GM10248 (cell line): ENCODE measurements around the gene DCLK1.

Experiments
- CTCF ChIA-PET: fragments of 300-600 bp; sonication (Branson Sonifier 250); formaldehyde crosslinking; extraction: SDS; loops from one replicate; lab custom pipeline; 2021; ENCODE audit warnings: antibody characterized with exemption; lab: Yijun Ruan, JAX
- POLR2A ChIA-PET: fragments of 350-650 bp; sonication (Branson Sonifier 250); formaldehyde crosslinking; extraction: SDS; loops from one replicate; lab custom pipeline; 2020; ENCODE audit warnings: antibody characterized with exemption; lab: Yijun Ruan, JAX
- DNase-seq: peaks from one replicate; pipeline ENCODE4 v3.0.0; 2012; ENCODE audit errors: extremely low spot score
- TF ChIP-seq, protein P1 (sequence below): IDR thresholded peaks from 2 replicates; pipeline ENCODE4 v1.5.1; 2012; ENCODE audit warnings: mild to moderate bottlenecking, low read depth; ENCODE audit errors: extremely low read depth, missing control alignments, control extremely low read depth

The DCLK1 gene

DNA sequence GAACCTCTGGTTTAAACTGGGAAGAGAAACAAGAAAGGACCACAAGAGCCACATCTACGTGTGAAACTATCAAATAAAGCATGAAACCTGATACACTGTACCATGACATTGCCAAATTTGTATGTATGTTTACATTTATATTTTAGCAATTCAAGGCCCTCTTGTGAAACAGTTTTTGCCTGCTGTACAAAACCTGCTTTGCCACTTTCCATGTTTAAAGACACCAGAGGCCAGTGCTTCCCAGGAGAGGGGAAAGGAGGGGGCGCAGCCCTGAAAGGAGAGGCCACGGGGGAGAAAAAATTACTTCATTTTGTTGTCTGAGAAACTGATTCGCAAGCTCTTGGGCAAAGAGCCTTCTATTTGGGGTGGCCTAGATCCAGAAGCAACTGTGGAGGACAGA lies 124.8 kb downstream of the DCLK1 start:
- ChIA-PET CTCF (no interaction called here), POLR2A (no interaction called here)
- no peak for DNase-seq
- TF ChIP-seq, protein P1, sequence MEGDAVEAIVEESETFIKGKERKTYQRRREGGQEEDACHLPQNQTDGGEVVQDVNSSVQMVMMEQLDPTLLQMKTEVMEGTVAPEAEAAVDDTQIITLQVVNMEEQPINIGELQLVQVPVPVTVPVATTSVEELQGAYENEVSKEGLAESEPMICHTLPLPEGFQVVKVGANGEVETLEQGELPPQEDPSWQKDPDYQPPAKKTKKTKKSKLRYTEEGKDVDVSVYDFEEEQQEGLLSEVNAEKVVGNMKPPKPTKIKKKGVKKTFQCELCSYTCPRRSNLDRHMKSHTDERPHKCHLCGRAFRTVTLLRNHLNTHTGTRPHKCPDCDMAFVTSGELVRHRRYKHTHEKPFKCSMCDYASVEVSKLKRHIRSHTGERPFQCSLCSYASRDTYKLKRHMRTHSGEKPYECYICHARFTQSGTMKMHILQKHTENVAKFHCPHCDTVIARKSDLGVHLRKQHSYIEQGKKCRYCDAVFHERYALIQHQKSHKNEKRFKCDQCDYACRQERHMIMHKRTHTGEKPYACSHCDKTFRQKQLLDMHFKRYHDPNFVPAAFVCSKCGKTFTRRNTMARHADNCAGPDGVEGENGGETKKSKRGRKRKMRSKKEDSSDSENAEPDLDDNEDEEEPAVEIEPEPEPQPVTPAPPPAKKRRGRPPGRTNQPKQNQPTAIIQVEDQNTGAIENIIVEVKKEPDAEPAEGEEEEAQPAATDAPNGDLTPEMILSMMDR: no peak

DNA sequence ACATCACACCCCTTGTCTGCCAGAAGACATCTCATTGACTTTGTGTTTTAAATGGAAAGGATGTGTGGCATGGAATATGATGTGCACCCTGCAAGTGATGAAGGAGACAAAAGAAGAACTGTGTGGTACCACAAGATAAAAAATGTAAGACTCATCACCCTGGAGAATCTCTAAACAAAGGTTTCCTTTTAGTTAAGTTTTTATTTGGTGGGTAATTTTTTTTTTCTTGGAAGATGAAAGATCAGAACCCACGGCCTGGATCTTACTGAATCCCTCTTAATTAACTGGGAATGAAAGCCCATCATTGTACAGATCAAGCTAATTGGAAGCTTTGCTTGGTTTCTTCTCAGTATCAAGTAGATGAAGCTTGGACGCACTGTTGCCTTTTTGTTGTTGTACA lies 129.6 kb downstream of the DCLK1 start:
- POLR2A ChIA-PET: no interaction called here
- CTCF ChIA-PET: no interaction called here
- TF ChIP-seq, protein P1: no peak
- DNase-seq: no peak

DNA sequence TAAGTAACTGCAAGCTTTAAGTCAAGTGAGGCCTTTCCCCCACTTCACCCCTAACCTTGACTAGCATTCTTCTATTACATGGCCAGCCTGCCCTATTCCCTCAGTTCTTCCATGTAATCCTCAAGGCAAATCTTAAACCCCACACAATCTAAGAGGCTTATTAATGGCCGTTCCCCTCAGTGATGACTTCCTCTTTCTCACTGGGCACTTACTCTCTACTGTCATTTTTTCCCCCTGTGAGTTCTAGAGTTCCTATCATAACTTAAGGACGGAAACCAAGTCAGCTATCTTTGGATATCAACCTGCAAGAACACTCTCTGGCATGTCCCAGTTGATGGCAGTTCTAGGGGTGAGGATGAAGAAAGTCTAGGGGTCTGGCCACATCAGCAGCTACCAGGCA lies 131.2 kb downstream of the DCLK1 start:
- no peak for DNase-seq
- ChIA-PET POLR2A (no interaction called here), CTCF (no interaction called here)
- TF ChIP-seq, protein P1: no peak

DNA sequence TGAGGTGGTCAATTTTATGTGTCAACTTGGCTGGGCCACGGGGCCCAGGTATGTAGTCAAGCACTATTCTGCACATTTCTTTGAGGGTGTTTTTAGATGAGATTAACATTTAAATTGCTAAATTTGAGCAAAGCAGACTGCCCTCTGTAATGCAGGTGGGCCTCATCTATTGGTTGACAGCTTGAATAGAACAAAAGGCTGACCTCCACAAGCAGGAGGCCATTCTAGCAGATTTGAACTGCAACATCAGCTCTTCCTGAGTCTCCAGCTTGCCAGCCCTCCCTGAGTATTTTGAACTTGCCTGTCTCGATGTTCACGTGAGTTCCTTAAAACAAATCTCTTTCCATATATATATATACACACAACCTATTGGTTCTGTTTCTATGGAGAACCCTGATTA lies 134.8 kb downstream of the DCLK1 start:
- TF ChIP-seq, protein P1: no peak
- POLR2A ChIA-PET: no interaction called here
- CTCF ChIA-PET: no interaction called here
- DNase-seq: no peak

DNA sequence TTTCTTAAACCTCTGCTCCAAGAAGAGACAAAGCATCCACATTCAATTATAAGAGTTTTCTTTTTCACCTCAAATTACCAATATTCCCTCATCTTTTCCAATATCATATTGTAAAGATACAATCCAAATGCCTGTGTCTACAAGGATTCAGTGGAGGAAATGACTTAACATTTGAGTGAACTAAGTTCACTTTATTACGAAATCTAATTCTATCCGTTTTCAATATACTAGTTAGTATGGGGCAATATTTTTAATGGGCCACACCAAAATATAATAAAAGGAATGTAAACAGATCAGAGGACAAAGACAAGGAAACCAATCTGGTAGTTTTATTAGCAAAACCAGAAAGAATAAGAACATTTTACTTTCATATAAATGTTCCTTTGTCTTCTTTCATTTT lies 136.0 kb downstream of the DCLK1 start:
- ChIA-PET POLR2A (no interaction called here), CTCF (interaction anchor here (1.5 to 1.6 kb wide), 2 partner anchors 9 to 280 kb away, joined by 4 to 5 read pairs; no protein-coding TSS in a partner anchor)
- TF ChIP-seq, protein P1: no peak
- DNase-seq: no peak

DNA sequence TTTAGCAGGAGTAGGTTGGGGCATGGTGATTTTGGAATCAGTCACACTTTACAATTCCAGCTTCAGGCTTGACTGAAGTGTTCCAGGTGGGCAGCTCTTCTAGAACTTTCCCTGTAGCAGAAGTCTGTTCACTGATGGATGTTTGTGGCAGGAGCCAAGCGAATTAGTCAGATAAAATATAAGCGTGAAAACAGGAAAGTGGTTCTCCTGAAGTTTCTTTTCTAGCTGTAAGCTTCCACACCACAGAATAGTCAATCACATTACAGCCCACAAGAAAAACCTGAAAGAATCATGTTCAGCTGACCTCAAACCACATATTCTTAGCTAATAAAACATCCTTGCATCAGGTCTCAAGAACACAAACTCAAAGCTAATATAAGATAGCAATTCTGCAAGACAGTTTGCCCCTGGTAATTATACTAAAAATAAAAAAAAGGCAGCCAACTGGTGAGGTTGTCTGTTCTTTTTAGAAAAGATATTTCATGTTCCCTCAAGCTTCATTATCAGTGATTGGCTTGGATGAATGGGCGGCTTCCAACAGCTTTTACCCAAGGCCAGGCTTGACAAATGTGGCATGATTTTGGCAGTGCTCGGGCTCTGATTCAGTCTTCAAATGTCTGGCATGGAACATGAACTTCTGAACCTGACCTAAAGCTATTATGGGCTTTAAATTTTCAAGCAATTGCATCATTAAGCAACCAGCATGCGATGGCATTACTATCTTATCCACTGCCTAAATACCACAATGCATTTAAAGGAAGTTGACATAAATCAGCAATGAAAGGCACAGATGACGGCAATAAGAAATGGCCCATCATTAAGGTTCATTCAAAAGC lies 136.8 kb downstream of the DCLK1 start:
- DNase-seq: no peak
- CTCF ChIA-PET: interaction anchor here (1.0 to 1.6 kb wide), 3 partner anchors 9 to 280 kb away, joined by 3 to 5 read pairs (median 4); no protein-coding TSS in a partner anchor
- POLR2A ChIA-PET: no interaction called here
- TF ChIP-seq, protein P1: no peak
